GM19193 (cell line): ENCODE results near the gene HSD17B4.

Source experiments
- POLR2A ChIP-seq: IDR thresholded peaks from 4 replicates; pipeline ENCODE4 v1.6.1; 2011; ENCODE audit not compliant: insufficient read depth, insufficient read length; ENCODE audit errors: extremely low read depth

Gene HSD17B4

DNA sequence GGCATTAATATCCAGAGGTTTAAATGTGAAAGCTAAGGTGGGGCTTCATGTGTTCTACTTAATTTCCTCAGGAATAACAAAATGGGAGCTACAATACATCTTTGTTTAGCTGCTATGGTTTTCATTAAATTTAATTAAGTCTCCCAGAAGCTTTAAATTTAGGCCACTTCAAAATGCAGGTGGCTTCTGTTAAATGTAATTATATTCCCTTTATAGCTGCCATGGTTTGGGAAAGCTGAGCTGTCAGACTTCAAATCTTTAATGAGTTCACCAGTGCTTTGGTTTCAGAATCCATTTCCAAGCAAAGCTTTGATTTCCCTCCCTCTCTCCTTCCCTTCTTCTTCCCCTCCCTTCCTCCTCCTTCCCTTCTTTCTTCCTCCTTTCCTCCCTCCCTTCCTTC, 118.6 kb downstream of the HSD17B4 start:
- no peak for TF ChIP-seq POLR2A

DNA sequence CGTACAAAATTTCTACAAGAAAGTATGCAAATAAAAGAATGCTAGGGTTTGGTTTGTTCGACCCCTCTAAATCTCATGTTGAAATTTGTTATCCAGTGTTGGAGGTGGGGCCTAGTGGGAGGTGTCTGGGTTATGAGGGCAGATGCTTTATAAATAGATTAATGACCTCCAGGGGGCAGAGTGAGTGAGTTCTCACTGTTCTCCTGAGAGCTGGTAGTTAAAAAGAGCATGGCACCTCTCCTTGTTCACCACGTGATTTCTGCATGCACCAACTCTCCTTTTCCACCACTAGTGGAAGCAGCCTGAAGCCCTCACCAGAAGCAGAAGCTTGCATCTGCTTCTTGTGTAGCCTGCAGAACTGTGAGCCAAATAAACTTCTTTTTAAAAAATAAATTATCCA, 126.6 kb downstream of the HSD17B4 start:
- no peak for TF ChIP-seq POLR2A

DNA sequence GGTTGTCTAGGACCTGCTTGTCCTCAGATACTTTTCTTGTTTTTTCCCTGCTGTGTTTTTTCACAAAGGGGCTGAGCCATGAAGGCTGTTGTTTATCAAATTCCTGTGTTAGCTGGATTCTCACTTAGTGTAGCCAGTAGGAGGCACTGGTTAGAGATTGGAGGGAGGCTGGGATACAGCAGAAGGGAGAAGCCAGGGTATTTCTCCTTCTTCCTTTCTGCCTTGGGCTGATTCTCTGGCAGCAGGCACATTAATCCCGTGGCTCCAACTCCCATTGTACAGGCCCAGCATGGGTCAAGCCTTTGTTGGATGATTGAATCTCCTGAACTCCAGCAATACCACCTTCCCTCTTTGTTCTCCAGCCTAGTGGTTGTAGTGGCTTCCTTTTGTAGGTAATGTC, 130.7 kb downstream of the HSD17B4 start:
- no peak for TF ChIP-seq POLR2A

DNA sequence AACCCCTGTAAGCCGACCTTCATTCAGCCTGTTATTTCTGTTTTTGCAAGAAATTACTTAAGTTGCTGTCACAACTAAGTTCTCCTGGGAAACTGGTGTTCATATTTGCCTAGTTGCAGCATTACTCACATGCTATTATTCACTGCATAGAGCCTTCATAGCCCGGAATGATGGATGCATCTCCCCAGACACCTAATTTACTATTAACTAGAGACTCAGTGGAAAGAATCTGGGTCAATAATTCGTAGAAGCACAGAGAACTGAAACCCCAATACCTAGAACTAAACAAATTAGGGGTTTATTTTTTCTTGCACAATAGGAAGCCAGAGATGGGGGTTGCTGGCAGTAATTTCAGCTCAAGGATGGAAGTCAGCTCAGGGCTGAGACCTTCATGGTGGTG, 131.4 kb downstream of the HSD17B4 start:
- no peak for TF ChIP-seq POLR2A
